GM12873 (cell line): ENCODE data around the gene GNAS-AS1.

Experiments
- CTCF ChIP-seq: IDR thresholded peaks from 2 replicates; pipeline ENCODE4 v1.5.1; 2012; ENCODE audit warnings: low read depth, mild to moderate bottlenecking, moderate library complexity, low read length, control low read depth; ENCODE audit not compliant: insufficient read depth; ENCODE audit errors: missing control alignments

The GNAS-AS1 gene

GRCh38 chr20:58845706-58846105, 5.0 kb downstream of the GNAS-AS1 start:
- TF ChIP-seq CTCF: no peak

- no peak for TF ChIP-seq CTCF
These were observed 7.6 kb downstream of the GNAS-AS1 start for GRCh38 chr20:58843128-58843556.

GRCh38 chr20:58842276-58842675, 8.4 kb downstream of the GNAS-AS1 start:
- no peak for TF ChIP-seq CTCF

- no peak for TF ChIP-seq CTCF
These were observed 9.0 kb downstream of the GNAS-AS1 start for GRCh38 chr20:58841539-58842264.

- TF ChIP-seq CTCF: no peak
These were observed 9.7 kb downstream of the GNAS-AS1 start for GRCh38 chr20:58840816-58841538.

GRCh38 chr20:58839991-58840747, 10.5 kb downstream of the GNAS-AS1 start:
- no peak for TF ChIP-seq CTCF

- peak; percentile 44 for TF ChIP-seq CTCF
These were observed 11.2 kb downstream of the GNAS-AS1 start for GRCh38 chr20:58839474-58839874.
